Neural progenitor cell (in vitro differentiated cells): Measurements from ENCODE around the gene TMEM218. TPM values are rescaled to one million over a fixed set of nuclear protein-coding genes. Genes with fewer than 3 reads are reported as not detected.

Source experiments
- DNase-seq: peaks from one replicate; pipeline ENCODE4 v3.0.0-alpha.2; 2016; ENCODE audit warnings: low spot score
- H2AFZ ChIP-seq: fragments of 200-600 bp; sonication (generic); replicated peaks from 2 replicates; pipeline ENCODE4 v1.6.1; 2016; ENCODE audit warnings: antibody characterized with exemption
- H3F3A ChIP-seq: fragments of 200-600 bp; sonication (generic); 2 replicates; pipeline ENCODE4 v1.6.1; 2016; ENCODE audit warnings: antibody characterized with exemption, low read depth
- H3K27ac ChIP-seq: fragments of 200-600 bp; sonication (generic); 2 replicates; pipeline ENCODE4 v1.5.1; 2016; ENCODE audit warnings: mild to moderate bottlenecking
- H3K27me3 ChIP-seq: fragments of 200-600 bp; sonication (generic); 2 replicates; pipeline ENCODE4 v1.6.1; 2016; ENCODE audit warnings: mild to moderate bottlenecking, moderate library complexity
- H3K36me3 ChIP-seq: fragments of 200-600 bp; sonication (generic); 2 replicates; pipeline ENCODE4 v1.5.1; 2016
- H3K4me1 ChIP-seq: fragments of 200-600 bp; sonication (generic); 2 replicates; pipeline ENCODE4 v1.6.1; 2016; ENCODE audit warnings: mixed run types
- H3K4me2 ChIP-seq: fragments of 200-600 bp; sonication (generic); 2 replicates; pipeline ENCODE4 v1.6.1; 2016
- H3K4me3 ChIP-seq: fragments of 200-600 bp; sonication (generic); 2 replicates; pipeline ENCODE4 v1.5.1; 2016
- H3K79me2 ChIP-seq: fragments of 200-600 bp; sonication (generic); 2 replicates; pipeline ENCODE4 v1.6.1; 2016; ENCODE audit warnings: low read depth
- H3K9ac ChIP-seq: fragments of 200-600 bp; sonication (generic); 2 replicates; pipeline ENCODE4 v1.6.1; 2016
- H3K9me3 ChIP-seq: fragments of 200-600 bp; sonication (generic); 2 replicates; pipeline ENCODE4 v1.5.1; 2016; ENCODE audit warnings: low read depth
- H4K20me1 ChIP-seq: fragments of 200-600 bp; sonication (generic); 2 replicates; pipeline ENCODE4 v1.6.1; 2016; ENCODE audit warnings: low read depth
- H3K27ac Mint-ChIP-seq: 3 replicates; pipeline ENCODE4 v1.8.0; 2021; ENCODE audit warnings: mixed read lengths
- H3K27me3 Mint-ChIP-seq: 2 replicates; pipeline ENCODE4 v1.8.0; 2022; ENCODE audit warnings: low read depth, mild to moderate bottlenecking, inconsistent platforms, moderate library complexity, mixed read lengths; ENCODE audit not compliant: insufficient read depth
- H3K36me3 Mint-ChIP-seq: 3 replicates; pipeline ENCODE4 v1.8.0; 2021; ENCODE audit warnings: mixed read lengths
- H3K4me1 Mint-ChIP-seq: 3 replicates; pipeline ENCODE4 v1.8.0; 2021; ENCODE audit warnings: mixed read lengths
- H3K4me3 Mint-ChIP-seq: 3 replicates; pipeline ENCODE4 v1.8.0; 2021; ENCODE audit warnings: mild to moderate bottlenecking, moderate library complexity, mixed read lengths
- H3K9me3 Mint-ChIP-seq: 3 replicates; pipeline ENCODE4 v1.8.0; 2020; ENCODE audit warnings: mixed read lengths
- CTCF ChIP-seq: fragments of 200-600 bp; sonication (generic); IDR thresholded peaks from 2 replicates; pipeline ENCODE4 v1.5.1; 2017; ENCODE audit warnings: antibody characterized with exemption, mild to moderate bottlenecking
- EZH2 ChIP-seq: fragments of 200-600 bp; sonication (generic); IDR thresholded peaks from 2 replicates; pipeline ENCODE4 v1.6.1; 2017; ENCODE audit warnings: antibody characterized with exemption, mild to moderate bottlenecking, moderate library complexity
- EZH2phosphoT487 ChIP-seq: fragments of 200-600 bp; sonication (generic); IDR thresholded peaks from 2 replicates; pipeline ENCODE4 v1.6.1; 2017; ENCODE audit warnings: antibody characterized with exemption
- total RNA-seq: library from RNA; depleted of rRNA; stranded (reverse); fragments of >200 nt; gene quantifications from 2 replicates; pipeline ENCODE4 v1.2.3, GENCODE V29; 2015; ENCODE audit warnings: low replicate concordance

Gene TMEM218
- total RNA-seq, 1 donor from 2014 or later = 44.1 TPM

GRCh38 chr11:125078516-125079140, 32.8 kb downstream of the TMEM218 start:
- no peaks in the 10 kb centered on the region for H3K79me2 ChIP-seq
- Mint-ChIP-seq H3K27ac (no peak overlapping the region), H3K9me3 (no peaks in the 10 kb centered on the region), H3K27me3 (peaks cover 16% of the 10 kb centered on the region), H3K4me3 (no peak overlapping the region), H3K4me1 (peaks cover 7% of the 10 kb centered on the region), H3K36me3 (no peaks in the 10 kb centered on the region)
- H3K9ac ChIP-seq = no peak overlapping the region
- H3F3A ChIP-seq = no peaks in the 10 kb centered on the region
- H3K4me3 ChIP-seq = no peak overlapping the region
- H3K4me2 ChIP-seq = no peak overlapping the region
- no peak overlapping the region for H2AFZ ChIP-seq
- no peaks in the 10 kb centered on the region for H4K20me1 ChIP-seq
- no peaks in the 10 kb centered on the region for H3K36me3 ChIP-seq
- H3K27me3 ChIP-seq = no peaks in the 10 kb centered on the region
- DNase-seq = no peak
- no peak overlapping the region for H3K27ac ChIP-seq
- H3K9me3 ChIP-seq = no peaks in the 10 kb centered on the region
- no peak for TF ChIP-seq EZH2
- TF ChIP-seq CTCF = no peak
- TF ChIP-seq EZH2phosphoT487 = no peak
- peaks cover 4% of the 10 kb centered on the region for H3K4me1 ChIP-seq

- Mint-ChIP-seq H3K9me3 (no peaks in the 10 kb centered on the region), H3K27me3 (peaks cover 16% of the 10 kb centered on the region), H3K36me3 (no peaks in the 10 kb centered on the region), H3K4me1 (peaks cover 3% of the 10 kb centered on the region), H3K27ac (no peak overlapping the region), H3K4me3 (no peak overlapping the region)
- Histone ChIP-seq H4K20me1 (no peaks in the 10 kb centered on the region), H2AFZ (no peak overlapping the region), H3K4me3 (no peak overlapping the region), H3K4me2 (no peak overlapping the region), H3K9ac (no peak overlapping the region), H3F3A (no peaks in the 10 kb centered on the region), H3K4me1 (peaks cover 4% of the 10 kb centered on the region), H3K36me3 (no peaks in the 10 kb centered on the region), H3K27ac (no peak overlapping the region), H3K9me3 (no peaks in the 10 kb centered on the region), H3K79me2 (no peaks in the 10 kb centered on the region), H3K27me3 (no peaks in the 10 kb centered on the region)
- TF ChIP-seq EZH2phosphoT487 (no peak), CTCF (no peak), EZH2 (no peak)
- no peak for DNase-seq
These were observed 33.4 kb downstream of the TMEM218 start for GRCh38 chr11:125078016-125078415.

GRCh38 chr11:125076378-125076945, 35.0 kb downstream of the TMEM218 start:
- no peak overlapping the region for H3K27ac ChIP-seq
- TF ChIP-seq EZH2 (no peak), CTCF (no peak), EZH2phosphoT487 (no peak)
- no peak overlapping the region for H3K4me3 ChIP-seq
- H3K4me2 ChIP-seq = no peak overlapping the region
- no peaks in the 10 kb centered on the region for H3F3A ChIP-seq
- H2AFZ ChIP-seq = no peak overlapping the region
- H4K20me1 ChIP-seq = no peaks in the 10 kb centered on the region
- peaks cover 5% of the 10 kb centered on the region for H3K4me1 Mint-ChIP-seq
- no peaks in the 10 kb centered on the region for H3K9me3 ChIP-seq
- H3K27me3 Mint-ChIP-seq = peaks cover 11% of the 10 kb centered on the region
- no peak overlapping the region for H3K9ac ChIP-seq
- H3K36me3 ChIP-seq = no peaks in the 10 kb centered on the region
- peaks cover 4% of the 10 kb centered on the region for H3K4me1 ChIP-seq
- H3K4me3 Mint-ChIP-seq = no peak overlapping the region
- H3K9me3 Mint-ChIP-seq = no peaks in the 10 kb centered on the region
- DNase-seq = no peak
- H3K79me2 ChIP-seq = no peaks in the 10 kb centered on the region
- H3K36me3 Mint-ChIP-seq = no peaks in the 10 kb centered on the region
- no peaks in the 10 kb centered on the region for H3K27me3 ChIP-seq
- peak overlapping the region; percentile 18 for H3K27ac Mint-ChIP-seq
